Fibroblast of lung (primary cell): ENCODE measurements around the gene SLC38A6. TPM values are rescaled to one million over a fixed set of nuclear protein-coding genes. Genes with fewer than 3 reads are reported as not detected.
A peak's percentile ranks its signal among the peaks of the same experiment; 100 is the strongest.

ENCODE experiments used
- DNase-seq, 2 donors: peaks; one replicate each; pipeline versions ENCODE4 v3.0.0 to v3.0.0-alpha.2; 2010; ENCODE audit warnings: low read depth in 2 of 2
- H2AFZ ChIP-seq: 2 replicates; pipeline ENCODE4 v1.5.1; 2012; ENCODE audit warnings: low read length, control low read depth, inconsistent platforms
- H3K27ac ChIP-seq: 2 replicates; pipeline ENCODE4 v1.5.1; 2011; ENCODE audit warnings: low read length, control low read depth; ENCODE audit not compliant: insufficient read depth
- H3K27me3 ChIP-seq: 2 replicates; pipeline ENCODE4 v1.5.1; 2011; ENCODE audit warnings: mild to moderate bottlenecking, low read length; ENCODE audit not compliant: control insufficient read depth, insufficient read depth
- H3K36me3 ChIP-seq: 2 replicates; pipeline ENCODE4 v1.5.1; 2011; ENCODE audit warnings: low read length; ENCODE audit not compliant: control insufficient read depth, insufficient read depth
- H3K4me1 ChIP-seq: 2 replicates; pipeline ENCODE4 v1.5.1; 2011; ENCODE audit warnings: low read length; ENCODE audit not compliant: control insufficient read depth, insufficient read depth; ENCODE audit errors: extremely low read depth
- H3K4me2 ChIP-seq: 2 replicates; pipeline ENCODE4 v1.5.1; 2011; ENCODE audit warnings: low read length, control low read depth; ENCODE audit not compliant: insufficient read depth; ENCODE audit errors: extremely low read depth
- H3K4me3 ChIP-seq, 4 experiments: fragments of 200-600 bp in 1 of 4; sonication (generic) in 1 of 4; replicated peaks in 1 of 4; 2 replicates each; pipeline ENCODE4 v1.5.1; 2011 to 2016; ENCODE audit warnings: low read length in 4 of 4, low read depth in 3 of 4, mild to moderate bottlenecking in 3 of 4, control low read depth in 2 of 4, inconsistent platforms in 1 of 4, mixed read lengths in 1 of 4; ENCODE audit not compliant: insufficient read depth in 1 of 4; ENCODE audit errors: control extremely low read depth in 1 of 4
- H3K79me2 ChIP-seq: 2 replicates; pipeline ENCODE4 v1.5.1; 2012; ENCODE audit warnings: mild to moderate bottlenecking, low read length, inconsistent platforms; ENCODE audit not compliant: control insufficient read depth, insufficient read depth
- H3K9ac ChIP-seq: 2 replicates; pipeline ENCODE4 v1.5.1; 2011; ENCODE audit warnings: mild to moderate bottlenecking, low read length, control low read depth; ENCODE audit not compliant: insufficient read depth
- H3K9me3 ChIP-seq: 2 replicates; pipeline ENCODE4 v1.5.1; 2012; ENCODE audit warnings: low read depth, low read length; ENCODE audit not compliant: control insufficient read depth, insufficient read depth
- H4K20me1 ChIP-seq: 2 replicates; pipeline ENCODE4 v1.5.1; 2011; ENCODE audit warnings: low read length; ENCODE audit not compliant: control insufficient read depth, insufficient read depth; ENCODE audit errors: extremely low read depth
- EZH2 ChIP-seq: IDR thresholded peaks from 2 replicates; pipeline ENCODE4 v1.5.1; 2012; ENCODE audit warnings: low read length, control low read depth, mild to moderate bottlenecking; ENCODE audit errors: missing control alignments
- polyA plus RNA-seq, 2 donors: library from polyadenylated mRNA; depleted of rRNA in 1 of 2; stranded (reverse) in 1 of 2; unstranded in 1 of 2; fragments of >200 nt; gene quantifications; 2 replicates each; pipeline ENCODE4 v1.2.1, GENCODE V29; 2011 to 2012; ENCODE audit warnings: missing spikeins in 1 of 2
- total RNA-seq: library from RNA; depleted of rRNA; stranded (reverse); fragments of >200 nt; gene quantifications from 2 replicates; pipeline ENCODE4 v1.2.1, GENCODE V29; 2014
- TF ChIP-seq, protein P1 (sequence below), 2 donors: IDR thresholded peaks in 1 of 2; conservative IDR thresholded peaks in 1 of 2; 1 replicate in 1 of 2; 2 replicates in 1 of 2; pipeline ENCODE4 v1.5.1; 2011 to 2012; ENCODE audit warnings: low read length in 2 of 2, control low read depth in 1 of 2, inconsistent platforms in 1 of 2, low read depth in 1 of 2, mild to moderate bottlenecking in 1 of 2

Gene SLC38A6
- total and polyA plus RNA-seq, 2 donors (not counting 1 experiment from before 2014, with no cell fraction given): 39.8 to 93.3 TPM

DNA sequence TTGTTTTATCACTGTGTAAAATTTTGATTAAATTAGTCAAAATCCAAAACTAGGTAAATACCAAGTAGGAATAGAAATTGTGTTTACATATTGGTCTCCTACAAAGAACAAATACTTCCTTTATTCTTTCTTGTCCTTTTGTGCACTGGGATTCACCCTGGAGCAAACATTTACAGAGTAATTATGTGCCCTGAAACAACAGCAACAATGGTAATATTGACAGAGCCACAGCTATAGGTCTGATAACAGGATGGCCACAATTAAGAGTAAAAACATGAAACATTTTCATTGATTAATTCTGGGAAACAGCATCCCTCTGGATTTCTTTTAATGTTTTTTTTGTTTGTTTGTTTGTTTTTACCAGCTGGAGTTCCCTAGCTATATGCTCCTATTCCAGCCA is 61.2 kb downstream of the SLC38A6 start:
- Histone ChIP-seq H3K4me1 (no peaks in the 10 kb centered on the region), H3K4me3 (no peak overlapping the region), H3K36me3 (no peaks in the 10 kb centered on the region), H3K4me2 (no peak overlapping the region), H3K79me2 (no peaks in the 10 kb centered on the region), H3K27me3 (no peaks in the 10 kb centered on the region), H3K9ac (no peak overlapping the region), H2AFZ (no peak overlapping the region), H4K20me1 (no peaks in the 10 kb centered on the region), H3K27ac (no peak overlapping the region), H3K9me3 (no peaks in the 10 kb centered on the region)
- TF ChIP-seq EZH2: no peak
- TF ChIP-seq, protein P1, sequence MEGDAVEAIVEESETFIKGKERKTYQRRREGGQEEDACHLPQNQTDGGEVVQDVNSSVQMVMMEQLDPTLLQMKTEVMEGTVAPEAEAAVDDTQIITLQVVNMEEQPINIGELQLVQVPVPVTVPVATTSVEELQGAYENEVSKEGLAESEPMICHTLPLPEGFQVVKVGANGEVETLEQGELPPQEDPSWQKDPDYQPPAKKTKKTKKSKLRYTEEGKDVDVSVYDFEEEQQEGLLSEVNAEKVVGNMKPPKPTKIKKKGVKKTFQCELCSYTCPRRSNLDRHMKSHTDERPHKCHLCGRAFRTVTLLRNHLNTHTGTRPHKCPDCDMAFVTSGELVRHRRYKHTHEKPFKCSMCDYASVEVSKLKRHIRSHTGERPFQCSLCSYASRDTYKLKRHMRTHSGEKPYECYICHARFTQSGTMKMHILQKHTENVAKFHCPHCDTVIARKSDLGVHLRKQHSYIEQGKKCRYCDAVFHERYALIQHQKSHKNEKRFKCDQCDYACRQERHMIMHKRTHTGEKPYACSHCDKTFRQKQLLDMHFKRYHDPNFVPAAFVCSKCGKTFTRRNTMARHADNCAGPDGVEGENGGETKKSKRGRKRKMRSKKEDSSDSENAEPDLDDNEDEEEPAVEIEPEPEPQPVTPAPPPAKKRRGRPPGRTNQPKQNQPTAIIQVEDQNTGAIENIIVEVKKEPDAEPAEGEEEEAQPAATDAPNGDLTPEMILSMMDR (conservative IDR thresholded peaks at IDR 0.05 in 1 of 2, IDR thresholded peaks at IDR 0.05 in 1 of 2; ENCODE audit: low read depth in 1 of 2, low read length in 2 of 2): no peak
- DNase-seq: no peak

DNA sequence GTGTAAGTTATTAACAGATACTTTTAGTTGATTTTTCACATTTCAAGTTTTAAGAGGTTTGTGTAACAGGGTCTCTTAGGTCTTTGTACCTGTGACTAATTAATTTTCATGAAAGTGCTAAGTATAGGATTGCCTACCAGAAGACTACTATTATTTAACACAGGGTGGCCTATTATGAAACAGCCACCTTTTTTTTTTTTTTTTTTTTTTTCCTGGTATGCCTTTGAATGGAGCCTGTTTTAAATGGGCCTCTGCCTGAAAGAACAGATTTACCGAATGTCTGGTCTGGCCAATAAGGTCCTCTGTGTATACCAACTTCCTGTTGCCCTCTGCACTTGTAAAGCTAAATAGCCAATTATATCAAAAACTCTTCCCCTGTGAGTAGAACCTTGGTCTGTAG is 62.5 kb downstream of the SLC38A6 start:
- Histone ChIP-seq H3K4me1 (no peaks in the 10 kb centered on the region), H3K79me2 (no peaks in the 10 kb centered on the region), H3K36me3 (no peaks in the 10 kb centered on the region), H4K20me1 (no peaks in the 10 kb centered on the region), H3K9me3 (no peaks in the 10 kb centered on the region), H2AFZ (no peak overlapping the region), H3K4me3 (no peak overlapping the region), H3K27me3 (no peaks in the 10 kb centered on the region), H3K9ac (no peak overlapping the region), H3K27ac (no peak overlapping the region), H3K4me2 (no peak overlapping the region)
- no peak for DNase-seq
- TF ChIP-seq EZH2: no peak
- TF ChIP-seq, protein P1 (conservative IDR thresholded peaks at IDR 0.05 in 1 of 2, IDR thresholded peaks at IDR 0.05 in 1 of 2; ENCODE audit: low read depth in 1 of 2, low read length in 2 of 2): no peak

DNA sequence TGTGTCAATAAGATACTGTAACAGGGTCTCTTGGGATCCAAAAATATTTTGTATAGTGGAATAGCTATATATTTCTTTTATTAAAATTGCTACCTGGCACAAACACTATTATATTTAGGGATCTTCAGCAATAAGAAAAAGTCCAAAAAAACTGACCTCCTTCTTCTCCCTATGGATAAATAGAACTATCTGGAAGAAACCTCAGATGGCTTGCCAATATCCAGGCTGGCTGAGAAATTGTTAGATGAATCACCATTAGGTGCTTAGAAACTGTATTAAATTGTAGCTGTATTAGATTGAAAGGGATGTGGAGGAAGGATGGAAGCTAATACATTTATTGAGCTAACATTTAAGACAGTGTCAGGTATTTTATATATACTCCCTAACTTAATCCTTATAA is 66.0 kb downstream of the SLC38A6 start:
- Histone ChIP-seq H3K27ac (no peak overlapping the region), H3K4me1 (no peaks in the 10 kb centered on the region), H4K20me1 (no peaks in the 10 kb centered on the region), H3K9me3 (no peaks in the 10 kb centered on the region), H3K79me2 (no peaks in the 10 kb centered on the region), H3K36me3 (no peaks in the 10 kb centered on the region), H2AFZ (no peak overlapping the region), H3K27me3 (no peaks in the 10 kb centered on the region), H3K9ac (no peak overlapping the region), H3K4me3 (no peak overlapping the region), H3K4me2 (no peak overlapping the region)
- DNase-seq: peak in 1 of 2 donors; percentile 27
- TF ChIP-seq, protein P1 (conservative IDR thresholded peaks at IDR 0.05 in 1 of 2, IDR thresholded peaks at IDR 0.05 in 1 of 2; ENCODE audit: low read depth in 1 of 2, low read length in 2 of 2): no peak
- no peak for TF ChIP-seq EZH2
